ENCODE measurements around the gene MYO6. TPM values are rescaled to one million over a fixed set of nuclear protein-coding genes. Genes with fewer than 3 reads are reported as not detected.

MYO6 gene
- 14.6 and 17.0 TPM in 2 replicates for total RNA-seq

GRCh38 chr6:75748743-75749538, at the start of gene MYO6:
MYO6 (plus strand) TSS chr6:75749239; CDS start chr6:75817548, 68,309 bp downstream.

Other genes starting within 250 kb of the MYO6 start
- gene SENP6, start 147.4 kb upstream of the MYO6 start, total RNA-seq, result 75.9 and 88.5 TPM in 2 replicates

All from uterine smooth muscle cell (primary cell).